ENCODE data around the gene CIDEC. TPM values are rescaled to one million over a fixed set of nuclear protein-coding genes. Genes with fewer than 3 reads are reported as not detected.

CIDEC gene
- total and polyA plus RNA-seq, 2 of the 8 experiments (the other 6 are each of a cell fraction or from before 2014, with no cell fraction given): not detected

- Histone ChIP-seq H3K4me3 (ENCODE audit: extremely low read depth in 1 of 4, insufficient read depth in 2 of 4, low read depth in 3 of 4, low read length in 4 of 4) (no peak overlapping the region), H2AK5ac (ENCODE audit: low read depth, low read length) (no peak overlapping the region), H3K4ac (replicated peaks; ENCODE audit: insufficient read length, low read depth, low read length) (no peak overlapping the region), H3K79me1 (ENCODE audit: low read depth, low read length) (no peaks in the 10 kb centered on the region), H2AFZ (ENCODE audit: low read length) (no peak overlapping the region), H2BK15ac (ENCODE audit: low read length) (no peak overlapping the region), H4K20me1 (replicated peaks in 1 of 2; ENCODE audit: control insufficient read depth in 1 of 2, insufficient read depth in 2 of 2, low read length in 2 of 2) (no peaks in the 10 kb centered on the region), H3K27me3 (replicated peaks in 1 of 4; ENCODE audit: control insufficient read depth in 3 of 4, extremely low read depth in 1 of 4, insufficient read depth in 3 of 4, low read length in 3 of 4) (peaks cover 0 to 12% (median 4%) of the 10 kb centered on the region in 4 experiments; a peak in 3 of 7 replicates), H3K27ac (ENCODE audit: low read depth, low read length) (no peak overlapping the region), H3K4me1 (replicated peaks in 1 of 4; ENCODE audit: control insufficient read depth in 3 of 4, insufficient read depth in 4 of 4, low read length in 3 of 4) (peaks cover 0 to 5% (median 3%) of the 10 kb centered on the region in 4 experiments; a peak in 6 of 7 replicates), H3K23ac (ENCODE audit: insufficient read length) (no peak overlapping the region), H2BK120ac (replicated peaks; ENCODE audit: low read depth, low read length) (no peak overlapping the region), H3K79me2 (ENCODE audit: control insufficient read depth in 1 of 2, insufficient read depth in 2 of 2, low read length in 2 of 2) (no peaks in the 10 kb centered on the region), H3K9me3 (ENCODE audit: insufficient read depth in 2 of 2, low read depth in 1 of 2, low read length in 1 of 2) (no peaks in the 10 kb centered on the region), H3K4me2 (ENCODE audit: insufficient read depth in 1 of 2, low read depth in 2 of 2, low read length in 2 of 2) (peak overlapping the region in 1 of 2 experiments; percentile 76; a peak in 2 of 4 replicates), H2BK12ac (ENCODE audit: low read depth, low read length) (no peak overlapping the region), H4K91ac (replicated peaks; ENCODE audit: insufficient read length, low read length) (no peak overlapping the region), H3K14ac (ENCODE audit: insufficient read length) (no peak overlapping the region), H3K56ac (replicated peaks; ENCODE audit: insufficient read length, low read depth, low read length) (no peak overlapping the region), H4K8ac (ENCODE audit: extremely low read depth, insufficient read depth, low read length) (no peak overlapping the region), H3K36me3 (ENCODE audit: control insufficient read depth in 2 of 4, insufficient read depth in 4 of 4, low read length in 3 of 4) (no peaks in the 10 kb centered on the region), H3K23me2 (ENCODE audit: low read depth, low read length) (peaks cover 4% of the 10 kb centered on the region; the same call in 1 of the 2 replicates), H4K5ac (ENCODE audit: insufficient read length, low read depth, low read length) (no peak overlapping the region), H3K18ac (ENCODE audit: extremely low read depth, low read length) (no peak overlapping the region), H2BK20ac (ENCODE audit: low read length) (no peak overlapping the region), H2BK5ac (ENCODE audit: low read depth, low read length) (no peak overlapping the region), H3K9ac (replicated peaks in 1 of 4; ENCODE audit: extremely low read depth in 1 of 4, low read depth in 3 of 4, low read length in 3 of 4) (no peak overlapping the region)
- WGBS, 2 experiments (ENCODE audit: extremely low coverage in 1 of 2, insufficient coverage in 1 of 2, insufficient read length in 1 of 2, insufficient replicate concordance in 2 of 2, low coverage in 1 of 2, low lambda C conversion rate in 2 of 2, missing lambda C conversion rate in 1 of 2): 70% methylated on average over 4 of the region's 4 CpGs; no CpG with 5 or more reads in 1 of the 2 experiments
- ChIA-PET CTCF (ENCODE audit: partially characterized antibody) (interaction anchor here (0.9 to 1.9 kb wide), 5 partner anchors 21 to 85 kb away, joined by 3 to 5 read pairs (median 4); no protein-coding TSS in a partner anchor), POLR2A (ENCODE audit: partially characterized antibody) (interaction anchor here (0.6 to 1.4 kb wide), 5 partner anchors 9 to 86 kb away, joined by 3 to 7 read pairs (median 3); no protein-coding TSS in a partner anchor)
- FAIRE-seq (no peak), DNase-seq (ENCODE audit: low read depth in 1 of 2, low spot score in 2 of 2) (no peak)
- TF ChIP-seq BACH1 (IDR thresholded peaks at IDR 0.05; ENCODE audit: low read length): no peak
These were observed 18.9 kb downstream of the CIDEC start for GRCh38 chr3:9861201-9861600.

All from H1 (cell line).